Measurements from ENCODE around the gene PPM1A.

Gene PPM1A

DNA sequence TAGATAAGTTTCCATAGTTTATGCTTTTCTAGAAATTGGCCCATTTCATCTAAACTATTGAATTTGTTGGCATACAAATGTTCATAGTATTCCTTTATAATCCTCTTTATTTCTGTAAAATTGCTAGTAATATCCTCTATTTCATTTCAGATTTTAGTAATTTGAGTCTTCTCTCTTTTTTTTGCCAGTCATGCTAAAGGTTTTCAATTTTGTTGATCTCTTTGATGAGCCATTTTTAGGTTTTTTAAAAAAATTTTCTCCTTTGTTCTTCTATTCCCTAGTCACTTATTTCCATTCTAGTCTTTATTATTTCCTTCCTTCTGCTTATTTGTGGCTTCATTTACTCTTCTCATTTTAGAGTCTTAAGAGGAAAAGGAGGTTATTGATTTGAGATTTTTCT lies 19.4 kb upstream of the PPM1A start:
- no peak for DNase-seq

DNA sequence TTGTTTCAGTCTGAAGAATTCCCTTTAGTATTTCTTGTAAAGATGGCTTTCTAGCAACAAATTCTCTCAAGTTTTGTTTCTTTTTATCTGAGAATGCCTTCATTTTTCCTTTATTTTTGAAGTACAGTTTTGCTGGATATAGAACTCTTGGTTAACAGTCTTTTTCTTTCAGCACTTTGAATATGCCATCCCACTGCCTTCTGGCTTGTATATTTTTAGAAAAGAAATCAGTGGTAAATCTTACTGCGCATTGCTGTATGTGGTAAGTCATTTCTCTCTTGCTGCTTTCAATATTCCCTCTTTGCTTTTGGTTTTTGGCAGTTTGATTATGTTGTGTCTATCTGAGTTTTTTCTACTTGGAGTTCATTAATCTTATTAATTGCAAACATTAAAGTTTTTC lies 16.8 kb upstream of the PPM1A start:
- no peak for DNase-seq

DNA sequence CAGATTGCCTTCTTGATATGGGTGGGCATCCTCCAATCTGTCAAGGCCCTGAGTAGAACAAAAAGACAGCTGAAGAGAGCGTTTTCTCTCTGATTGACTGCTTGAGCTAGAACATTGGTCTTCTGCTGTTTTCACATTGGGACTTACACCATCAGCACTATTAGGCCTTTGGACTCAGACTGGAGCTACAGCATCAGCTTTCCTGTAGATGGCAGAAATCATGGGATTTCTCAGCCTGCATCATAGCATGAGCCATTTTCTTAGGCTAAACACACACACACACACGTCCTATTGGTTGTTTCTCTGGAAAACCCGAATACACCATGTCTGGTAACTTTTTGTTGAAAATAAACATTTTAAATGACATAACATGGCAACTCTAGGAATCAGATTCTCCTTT lies 15.8 kb upstream of the PPM1A start:
- DNase-seq: no peak

DNA sequence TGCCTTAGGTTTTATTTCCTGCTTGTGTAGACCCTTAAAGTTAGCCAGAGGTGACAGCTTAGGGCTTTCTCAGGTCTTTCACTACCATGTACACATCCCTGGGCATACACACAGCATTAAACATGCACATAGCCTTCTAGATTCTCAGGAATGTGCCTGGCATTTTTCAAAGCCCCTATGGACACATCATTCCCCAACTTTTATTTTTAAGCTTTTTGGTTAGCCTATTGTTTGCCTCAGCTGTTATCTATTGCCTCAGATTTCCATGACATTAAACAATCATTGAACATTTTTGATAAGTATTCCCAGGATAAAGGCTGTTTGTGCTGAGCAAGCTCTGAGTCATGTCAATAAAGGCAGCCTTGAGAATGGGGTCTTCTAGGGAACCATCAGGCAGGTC lies 15.1 kb upstream of the PPM1A start:
- no peak for DNase-seq

DNA sequence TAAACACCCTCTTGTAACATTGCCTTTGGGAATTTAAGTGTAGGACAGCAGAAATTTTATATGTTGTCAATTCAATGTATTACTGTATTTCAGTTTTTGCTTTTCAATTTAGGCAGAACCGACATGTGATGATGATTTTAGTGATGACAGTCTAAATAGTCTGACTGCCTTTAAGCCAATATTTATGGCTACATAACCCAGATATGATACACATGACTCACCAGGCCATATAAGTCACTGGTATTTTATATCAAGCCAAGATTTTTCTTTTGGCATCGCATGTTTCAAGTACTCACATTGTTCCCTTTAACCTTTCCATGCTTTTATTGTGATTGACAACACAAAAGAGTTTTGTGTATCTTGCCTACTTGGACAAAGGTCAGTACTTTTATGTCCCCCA lies 13.6 kb upstream of the PPM1A start:
- DNase-seq: no peak

DNA sequence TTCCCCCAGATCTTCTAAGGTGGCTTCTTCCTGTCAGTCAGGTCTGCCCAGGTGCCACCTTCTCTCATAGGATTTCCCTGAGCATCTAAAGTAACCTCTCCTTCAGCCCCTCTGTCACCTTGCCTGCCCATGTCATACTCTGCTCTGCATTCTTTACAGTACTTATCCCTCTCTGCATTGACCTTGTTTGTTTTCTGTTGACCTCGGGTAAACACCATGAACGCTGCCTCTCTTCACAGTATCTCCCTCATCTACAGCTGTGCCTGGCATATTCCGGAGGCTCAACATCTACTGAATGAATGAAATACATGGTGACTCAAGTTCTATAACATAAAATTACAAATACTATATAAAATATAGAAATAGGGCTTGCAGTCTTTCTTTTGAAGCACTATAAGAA lies 10.1 kb upstream of the PPM1A start:
- DNase-seq: no peak

DNA sequence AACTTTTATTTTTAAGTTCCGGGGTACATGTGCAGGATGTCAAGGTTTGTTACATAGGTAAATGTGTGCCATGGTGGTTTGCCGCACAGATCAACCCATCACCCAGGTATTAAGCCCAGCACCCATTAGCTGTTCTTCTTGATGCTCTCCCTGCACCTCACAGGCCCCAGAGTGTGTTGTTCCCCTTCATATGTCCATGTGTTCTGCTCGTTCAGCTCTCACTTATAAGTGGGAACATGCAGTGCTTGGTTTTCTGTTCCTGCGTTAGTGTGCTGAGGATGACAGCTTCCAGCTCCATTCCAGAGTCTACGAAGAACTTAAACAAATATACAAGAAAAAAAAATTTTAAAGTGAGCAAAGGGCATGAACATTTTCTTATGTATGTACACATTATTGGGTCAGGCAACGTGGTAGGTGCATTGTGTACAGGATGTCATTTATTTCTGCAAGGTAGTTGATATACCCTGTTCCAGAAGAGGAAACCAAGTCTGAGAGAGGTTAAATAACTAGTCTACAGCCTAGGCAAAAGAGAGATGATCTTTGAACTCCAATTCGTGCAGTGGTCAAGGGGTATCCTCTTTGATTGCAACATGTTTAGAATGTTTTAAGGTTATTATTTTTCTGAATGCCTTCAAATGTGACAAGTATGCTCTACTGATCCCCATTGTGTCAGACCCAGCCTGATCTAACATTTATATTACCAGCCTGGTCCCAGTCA lies 8.7 kb upstream of the PPM1A start:
- DNase-seq: no peak

DNA sequence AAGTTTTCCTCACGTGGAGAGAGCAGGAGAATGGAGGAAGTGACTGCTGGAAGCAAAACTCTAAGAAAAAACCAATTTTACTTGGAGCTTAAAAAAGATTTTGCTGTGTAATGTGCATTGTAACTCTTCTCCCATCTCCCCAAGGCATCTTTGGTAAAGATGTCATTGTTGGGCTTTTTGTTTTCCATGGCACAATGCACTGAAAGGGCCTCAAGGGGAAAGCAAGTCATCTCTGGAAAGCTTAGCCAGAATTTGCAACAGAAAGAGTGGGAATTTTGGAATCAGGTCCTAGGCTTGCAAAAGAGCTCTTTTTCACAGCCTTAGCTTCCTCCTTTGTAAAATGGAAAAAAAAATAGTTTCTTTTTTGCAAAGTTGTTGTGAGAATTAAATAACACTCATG lies 7.9 kb upstream of the PPM1A start:
- no peak for DNase-seq

DNA sequence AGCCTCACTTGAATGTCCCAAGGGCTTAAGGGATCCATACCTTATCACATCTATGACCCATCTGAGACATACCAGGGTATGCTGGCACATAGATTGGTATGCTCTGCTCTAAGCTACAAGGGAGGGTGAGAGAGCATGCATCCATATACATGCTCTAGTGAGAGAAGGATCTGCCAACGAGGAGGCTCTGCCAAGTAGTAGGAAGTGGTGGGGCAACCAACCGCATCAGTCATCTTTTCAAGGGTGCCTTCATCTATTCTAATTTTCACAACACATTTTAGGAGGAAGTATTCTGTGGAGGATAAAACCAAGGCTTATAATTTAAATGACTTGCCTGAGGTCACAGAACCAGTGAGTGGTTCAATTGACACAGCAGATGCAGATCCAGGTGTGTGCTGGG lies 6.6 kb upstream of the PPM1A start:
- no peak for DNase-seq

DNA sequence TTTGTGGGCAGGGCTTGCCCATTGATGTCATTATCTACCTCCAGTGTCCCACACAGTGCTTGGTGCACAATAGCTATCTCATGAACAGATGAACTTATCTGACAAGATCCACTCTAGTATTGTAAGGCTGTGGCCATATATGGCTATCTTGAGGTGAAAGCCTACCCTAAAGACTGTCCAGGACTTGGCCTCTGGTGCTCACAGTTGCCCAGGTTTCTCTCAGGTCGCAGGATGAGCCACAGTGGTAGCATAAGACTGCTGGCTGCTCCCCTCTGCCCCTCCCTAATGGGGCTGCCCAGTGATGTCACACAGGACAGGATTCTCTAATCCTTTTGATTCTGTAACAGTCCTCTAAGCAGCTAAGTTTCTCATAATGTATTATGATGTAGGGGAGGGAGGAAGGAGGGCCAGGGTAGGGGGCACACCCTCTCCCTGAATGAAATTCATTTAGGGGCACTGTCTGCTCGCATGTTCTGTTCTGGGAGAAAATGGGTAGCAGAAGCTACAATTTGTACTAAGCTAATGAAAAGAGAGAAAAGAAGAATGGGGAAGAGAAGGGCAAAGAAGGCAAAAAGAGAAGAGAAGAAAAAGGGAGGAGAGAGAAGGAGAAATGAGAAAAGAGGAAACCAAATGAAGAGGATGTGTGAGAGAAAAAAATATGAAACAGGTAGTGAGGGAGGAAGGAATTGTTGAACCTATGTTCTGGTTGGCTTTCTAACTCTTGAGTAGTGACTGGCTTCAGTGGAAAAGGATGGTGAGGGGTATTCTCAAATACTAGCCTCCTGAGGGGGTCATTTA lies 3.4 kb upstream of the PPM1A start:
- DNase-seq: no peak

DNA sequence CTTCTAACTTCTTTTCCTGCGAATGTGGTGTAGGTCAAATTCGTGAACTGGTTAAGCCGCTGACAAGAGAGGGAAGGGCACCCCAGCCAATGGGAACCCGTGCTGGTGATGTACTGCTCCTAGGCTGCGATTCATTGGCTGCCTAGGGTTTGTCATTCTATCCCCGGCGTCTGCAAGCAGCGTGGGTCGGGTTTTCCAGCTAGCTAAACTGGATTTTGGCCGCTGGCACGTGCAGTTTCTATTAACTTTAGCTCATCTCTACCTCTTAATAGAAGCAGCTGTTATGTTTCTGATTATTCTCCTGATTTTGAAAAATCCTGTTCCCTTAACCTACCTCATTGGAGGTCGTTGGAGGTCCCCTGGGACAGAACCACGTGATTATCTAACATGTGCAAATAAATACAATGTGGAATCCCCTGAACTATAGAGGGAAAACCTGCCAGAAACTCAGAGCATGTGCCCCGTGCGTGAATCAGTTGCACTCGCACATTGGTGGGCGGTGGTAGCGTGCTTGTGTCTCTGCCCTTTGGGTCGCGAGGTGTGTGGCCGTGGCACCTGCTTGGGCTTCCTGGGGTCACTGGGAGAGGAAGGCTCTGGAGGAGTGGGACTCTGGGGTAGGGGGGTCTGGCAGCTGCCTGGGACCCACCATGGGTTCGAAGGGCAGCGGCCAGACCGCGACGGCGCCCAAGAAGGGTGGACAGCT lies 876 bp upstream of the PPM1A start:
- peak; percentile 66 to 68 for DNase-seq

DNA sequence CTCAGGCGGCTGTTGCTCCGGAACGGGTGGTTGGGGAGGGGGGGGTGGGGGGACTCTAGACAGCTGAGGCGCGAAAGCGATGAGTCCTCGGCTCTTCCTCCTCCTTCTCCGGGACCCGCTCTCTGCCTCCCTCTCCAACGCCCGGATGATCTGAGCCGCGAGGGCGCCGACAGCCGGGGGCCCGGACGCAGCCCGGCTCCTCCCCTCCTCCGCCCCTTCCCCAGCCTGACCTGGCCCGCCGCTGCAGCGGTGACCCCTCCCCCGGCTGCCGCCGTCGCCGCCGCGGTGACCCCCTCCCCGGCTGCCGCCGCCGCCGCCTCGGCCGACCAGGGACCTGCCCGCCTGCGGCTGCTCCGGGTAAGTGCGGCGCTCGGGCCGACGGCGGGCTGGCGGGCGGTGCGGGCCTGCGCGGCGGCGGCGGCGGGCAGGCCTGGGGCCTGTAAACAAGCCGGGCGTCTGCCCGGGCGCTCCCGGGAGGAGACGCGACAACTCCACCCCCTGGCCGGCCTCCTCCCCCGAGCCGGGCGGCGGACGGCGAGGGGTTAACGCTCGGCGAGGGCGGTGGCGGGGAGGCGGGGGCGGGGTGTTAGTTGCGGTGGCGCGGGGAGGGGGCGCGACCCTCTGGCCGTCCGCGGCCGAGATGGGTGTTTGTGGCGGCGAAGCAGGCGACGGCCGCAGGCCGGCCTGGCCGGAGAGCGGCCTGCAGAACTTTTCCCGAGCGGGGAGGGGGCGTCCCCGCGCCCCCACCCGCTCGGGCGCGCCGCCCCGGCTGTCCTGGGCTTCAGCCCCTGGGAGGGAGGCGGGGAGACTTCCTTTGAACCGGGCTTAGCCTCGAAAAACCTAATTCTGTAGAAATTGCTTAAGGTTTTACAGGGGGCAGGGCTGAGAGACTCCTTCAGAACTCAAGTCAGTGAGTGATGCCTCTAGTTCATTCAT lies 568 bp downstream of the PPM1A start:
- DNase-seq: peak; percentile 35 to 42

DNA sequence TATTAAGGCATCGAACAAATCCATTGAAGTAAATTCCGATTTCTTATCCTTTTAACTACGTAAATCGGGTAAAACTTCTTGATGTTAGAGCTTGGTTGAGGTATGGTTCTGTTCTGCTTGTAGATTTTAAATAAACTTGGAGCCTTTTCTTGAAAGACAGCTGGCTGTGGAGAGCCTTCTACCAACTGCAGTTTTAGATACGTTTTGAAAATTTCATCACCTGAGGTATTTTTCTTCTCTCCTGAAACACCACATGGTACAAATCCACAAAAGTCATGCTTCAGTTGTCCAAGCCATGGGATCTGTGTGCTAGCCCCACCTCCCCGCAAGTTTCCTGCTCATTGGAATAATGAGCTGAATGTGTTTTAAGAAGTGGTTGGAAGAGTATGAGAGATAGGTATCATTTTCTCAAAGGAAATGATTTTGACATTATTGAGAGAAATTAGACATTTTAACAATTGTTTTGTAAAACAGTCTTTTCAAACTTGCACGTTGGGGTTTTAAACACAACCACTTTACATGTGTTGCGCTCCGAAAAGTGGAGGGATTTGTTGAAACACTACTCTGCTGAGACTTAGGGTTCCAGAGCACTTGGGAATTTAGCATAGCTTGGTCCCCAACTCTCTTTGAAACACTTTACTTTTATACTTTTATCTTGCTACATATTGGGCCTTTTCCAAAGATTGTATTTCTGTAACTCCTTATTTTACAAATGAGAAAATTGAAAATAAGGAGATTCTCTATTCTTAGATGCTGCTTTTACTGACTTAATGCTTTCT lies 1.4 kb downstream of the PPM1A start:
- no peak for DNase-seq

DNA sequence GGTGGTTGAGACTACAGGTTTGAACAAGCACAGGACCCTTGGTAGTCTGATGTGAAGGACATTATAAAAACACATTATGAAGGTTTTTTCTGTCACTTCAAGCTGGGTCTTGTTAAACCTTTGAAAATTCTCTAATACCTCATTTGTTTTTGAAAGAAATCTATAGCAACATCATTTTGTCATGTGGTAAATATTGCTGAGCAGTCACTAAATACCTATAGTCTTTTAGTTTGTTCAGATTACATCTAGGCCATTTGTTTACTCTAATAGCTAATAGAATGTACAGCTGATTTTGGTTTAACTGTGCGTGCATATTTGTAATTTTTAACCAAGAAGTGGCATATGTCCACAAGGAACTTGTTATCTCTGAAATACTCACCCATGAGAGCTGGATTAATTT lies 2.9 kb downstream of the PPM1A start:
- no peak for DNase-seq

DNA sequence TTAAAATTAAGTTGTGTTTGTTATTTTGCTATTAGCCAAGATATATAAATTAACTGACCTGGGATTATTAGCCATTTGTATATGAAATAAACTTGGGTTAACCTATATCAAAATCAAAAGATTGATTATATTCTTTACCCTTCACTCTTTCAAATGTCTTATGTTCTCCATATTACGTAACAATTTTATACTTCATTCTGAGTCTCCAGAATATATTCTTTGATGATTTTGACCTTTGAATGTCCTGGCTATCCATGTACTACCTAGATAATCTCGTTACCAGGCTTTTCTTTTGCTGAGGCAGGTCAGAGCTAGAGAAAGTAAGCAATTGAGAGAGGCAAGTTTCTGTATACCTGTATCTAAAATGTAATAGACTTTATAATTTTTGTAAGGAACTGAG lies 3.6 kb downstream of the PPM1A start:
- no peak for DNase-seq

DNA sequence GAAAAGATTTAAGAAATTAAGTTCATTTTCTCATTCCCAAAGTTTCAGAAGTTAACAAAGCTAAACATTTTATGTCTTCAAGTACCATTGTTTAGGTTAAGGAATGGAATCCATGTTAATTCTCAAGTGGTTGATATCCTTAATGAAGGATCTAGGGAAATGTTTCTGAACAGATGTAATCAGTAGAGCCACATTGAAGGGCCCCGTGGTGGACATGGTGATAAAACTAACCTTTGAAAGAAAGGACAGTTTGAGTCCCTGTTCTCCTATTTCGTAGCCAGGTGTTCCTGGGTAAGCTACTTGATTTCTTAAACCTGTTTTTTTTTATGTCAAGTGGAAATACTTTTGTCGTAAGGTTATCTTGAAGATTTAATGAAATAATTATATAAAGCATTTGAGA lies 4.6 kb downstream of the PPM1A start:
- no peak for DNase-seq

DNA sequence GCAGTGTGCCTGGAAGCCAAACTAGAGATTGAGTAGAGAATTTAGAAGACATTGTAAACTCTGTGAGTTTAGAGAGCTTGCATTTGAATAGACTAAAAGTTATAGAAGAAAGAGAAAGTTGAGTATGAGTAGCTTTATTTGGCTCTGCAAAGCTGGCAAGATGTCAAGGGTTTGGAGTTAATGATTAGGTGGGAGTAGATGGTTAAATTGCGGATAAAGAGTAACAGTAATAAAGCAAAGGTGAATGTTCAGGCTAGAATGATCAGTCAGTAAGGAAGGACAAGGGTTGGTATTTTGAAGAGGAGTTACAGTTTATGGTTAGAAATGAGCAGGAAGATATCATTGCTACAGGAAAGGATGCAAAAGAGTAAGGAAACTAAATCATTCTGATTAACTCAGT lies 5.2 kb downstream of the PPM1A start:
- DNase-seq: no peak

DNA sequence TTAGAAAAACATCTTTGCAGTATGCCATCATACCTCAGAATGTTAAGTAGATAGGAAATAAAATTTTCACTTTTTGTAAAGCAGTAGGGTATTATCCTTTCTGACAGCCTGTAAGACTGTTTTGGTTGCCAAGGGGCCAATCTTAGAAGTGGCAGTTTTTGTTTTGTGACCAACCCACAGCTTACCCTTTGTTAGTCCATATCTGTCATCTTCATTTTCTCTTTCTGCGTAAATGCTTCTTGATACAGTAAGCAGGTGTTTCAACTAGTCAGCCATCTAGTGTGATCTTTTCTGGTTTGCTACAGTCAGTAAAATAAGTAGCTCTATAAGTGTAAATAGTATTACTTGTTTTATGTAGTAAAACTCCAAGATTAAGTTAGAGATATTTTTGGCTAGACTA lies 8.8 kb downstream of the PPM1A start:
- DNase-seq: no peak

DNA sequence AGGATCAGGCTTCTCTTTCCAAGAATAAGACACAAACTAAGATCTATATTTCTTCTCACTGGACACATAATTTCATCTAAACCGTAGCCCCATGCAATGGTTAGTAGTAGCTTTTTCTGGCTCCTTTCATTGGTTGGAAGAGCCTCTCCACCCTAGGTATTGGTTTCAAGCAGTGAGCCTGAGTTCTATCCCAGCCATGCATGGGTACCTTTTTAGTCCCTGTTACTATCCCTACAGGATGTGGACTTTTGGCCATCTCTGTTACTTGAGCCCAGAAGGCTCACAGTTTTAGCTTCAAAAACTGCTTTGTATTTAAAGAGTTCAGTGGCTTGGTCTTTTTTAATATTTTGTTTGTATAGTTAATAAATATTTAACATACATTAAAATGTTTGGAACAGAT lies 16.1 kb downstream of the PPM1A start:
- no peak for DNase-seq

DNA sequence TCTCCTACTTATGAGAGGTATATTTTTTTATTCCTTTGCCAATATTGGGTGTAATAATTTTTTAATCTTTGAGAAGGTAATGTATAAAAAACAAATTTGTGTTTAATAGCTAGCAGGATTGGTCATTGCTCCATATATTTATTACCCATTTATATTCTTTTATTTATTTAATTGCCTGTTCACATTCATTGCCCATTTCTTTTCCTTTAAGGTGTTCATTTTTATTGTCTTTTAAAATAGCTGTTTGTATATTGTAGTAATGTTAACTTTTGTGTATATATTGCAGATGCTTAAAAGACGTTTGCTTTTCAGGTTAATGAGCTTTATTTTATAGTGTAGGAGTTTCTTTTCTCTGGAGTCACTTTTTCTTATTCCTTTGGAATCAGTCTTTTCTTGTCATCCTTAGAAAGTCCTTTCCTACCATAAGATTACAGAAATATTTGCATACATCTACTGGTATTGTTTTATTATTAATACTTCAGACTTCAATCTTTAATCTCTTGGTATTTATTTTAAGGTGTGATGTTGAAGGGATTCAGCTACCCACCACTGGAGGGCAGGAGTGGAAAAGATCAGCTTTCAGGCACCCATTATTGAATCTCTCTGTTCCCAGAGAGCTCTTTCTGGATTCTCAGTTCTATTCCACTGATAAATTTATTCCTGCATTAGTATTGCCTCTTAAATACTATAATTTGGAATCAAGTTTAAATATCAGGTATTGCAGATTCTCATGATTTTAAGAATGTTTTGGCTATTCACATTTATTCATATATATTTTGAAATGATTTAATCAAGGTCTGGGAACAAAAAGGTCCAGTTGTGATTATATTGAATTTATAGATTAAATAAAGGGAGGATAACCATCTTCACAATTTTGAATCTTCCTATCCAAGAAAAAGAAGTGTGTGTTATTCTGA lies 17.3 kb downstream of the PPM1A start:
- DNase-seq: no peak

DNA sequence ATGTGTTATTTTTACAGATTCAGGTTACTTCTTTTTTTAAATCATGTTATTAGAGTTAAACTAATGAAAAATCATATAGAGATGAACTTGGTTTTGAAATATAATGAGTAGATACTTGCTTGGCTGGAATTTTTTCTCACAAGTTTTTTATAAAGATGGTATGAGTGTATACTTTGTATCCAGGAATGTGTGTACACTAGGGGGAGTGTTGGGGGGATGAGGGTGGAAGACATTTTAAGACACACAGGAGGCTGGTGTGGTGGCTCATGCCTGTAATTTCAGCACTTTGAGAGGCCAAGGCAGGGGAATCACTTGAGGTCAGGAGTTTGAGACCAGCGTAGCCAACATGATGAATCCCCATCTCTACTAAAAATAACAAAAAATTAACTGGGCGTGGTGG lies 23.2 kb downstream of the PPM1A start:
- DNase-seq: no peak

Data from stimulated activated CD4-positive, alpha-beta T cell treated with anti-CD3 and anti-CD28 coated beads, Interleukin-2, amount 100 ng/mL, for 48 hours (primary cell).